ENCODE measurements around the gene FLT1.

The FLT1 gene

DNA sequence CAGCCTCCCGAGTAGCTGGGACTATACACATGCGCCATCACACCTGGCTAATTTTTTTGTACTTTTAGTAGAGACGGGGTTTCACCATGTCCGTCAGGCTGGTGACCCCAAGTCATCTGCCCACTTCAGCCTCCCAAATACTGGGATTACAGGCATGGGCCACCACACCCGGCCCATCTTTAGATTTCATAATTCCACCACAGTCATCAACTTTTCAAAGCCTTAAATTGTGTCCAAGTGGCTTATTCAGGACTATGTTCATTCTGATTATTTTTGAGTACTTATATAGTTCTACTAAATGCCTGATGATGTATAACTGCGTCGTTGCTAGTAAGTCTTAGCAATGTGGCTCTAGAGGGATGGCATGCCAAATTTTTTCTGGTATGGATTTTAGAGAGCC is 36.9 kb downstream of the FLT1 start:
- no peak overlapping the region for H3K4me3 ChIP-seq (replicated peaks; ENCODE audit: insufficient read depth, low read length)
- no peak overlapping the region for H3K27ac ChIP-seq (replicated peaks)
- no peak for DNase-seq (ENCODE audit: low read depth in 1 of 2, low spot score in 1 of 2)
- TF ChIP-seq, protein P1, sequence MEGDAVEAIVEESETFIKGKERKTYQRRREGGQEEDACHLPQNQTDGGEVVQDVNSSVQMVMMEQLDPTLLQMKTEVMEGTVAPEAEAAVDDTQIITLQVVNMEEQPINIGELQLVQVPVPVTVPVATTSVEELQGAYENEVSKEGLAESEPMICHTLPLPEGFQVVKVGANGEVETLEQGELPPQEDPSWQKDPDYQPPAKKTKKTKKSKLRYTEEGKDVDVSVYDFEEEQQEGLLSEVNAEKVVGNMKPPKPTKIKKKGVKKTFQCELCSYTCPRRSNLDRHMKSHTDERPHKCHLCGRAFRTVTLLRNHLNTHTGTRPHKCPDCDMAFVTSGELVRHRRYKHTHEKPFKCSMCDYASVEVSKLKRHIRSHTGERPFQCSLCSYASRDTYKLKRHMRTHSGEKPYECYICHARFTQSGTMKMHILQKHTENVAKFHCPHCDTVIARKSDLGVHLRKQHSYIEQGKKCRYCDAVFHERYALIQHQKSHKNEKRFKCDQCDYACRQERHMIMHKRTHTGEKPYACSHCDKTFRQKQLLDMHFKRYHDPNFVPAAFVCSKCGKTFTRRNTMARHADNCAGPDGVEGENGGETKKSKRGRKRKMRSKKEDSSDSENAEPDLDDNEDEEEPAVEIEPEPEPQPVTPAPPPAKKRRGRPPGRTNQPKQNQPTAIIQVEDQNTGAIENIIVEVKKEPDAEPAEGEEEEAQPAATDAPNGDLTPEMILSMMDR (IDR thresholded peaks at IDR 0.05; ENCODE audit: insufficient read depth, low read length), result no peak
- TF ChIP-seq, protein P2, sequence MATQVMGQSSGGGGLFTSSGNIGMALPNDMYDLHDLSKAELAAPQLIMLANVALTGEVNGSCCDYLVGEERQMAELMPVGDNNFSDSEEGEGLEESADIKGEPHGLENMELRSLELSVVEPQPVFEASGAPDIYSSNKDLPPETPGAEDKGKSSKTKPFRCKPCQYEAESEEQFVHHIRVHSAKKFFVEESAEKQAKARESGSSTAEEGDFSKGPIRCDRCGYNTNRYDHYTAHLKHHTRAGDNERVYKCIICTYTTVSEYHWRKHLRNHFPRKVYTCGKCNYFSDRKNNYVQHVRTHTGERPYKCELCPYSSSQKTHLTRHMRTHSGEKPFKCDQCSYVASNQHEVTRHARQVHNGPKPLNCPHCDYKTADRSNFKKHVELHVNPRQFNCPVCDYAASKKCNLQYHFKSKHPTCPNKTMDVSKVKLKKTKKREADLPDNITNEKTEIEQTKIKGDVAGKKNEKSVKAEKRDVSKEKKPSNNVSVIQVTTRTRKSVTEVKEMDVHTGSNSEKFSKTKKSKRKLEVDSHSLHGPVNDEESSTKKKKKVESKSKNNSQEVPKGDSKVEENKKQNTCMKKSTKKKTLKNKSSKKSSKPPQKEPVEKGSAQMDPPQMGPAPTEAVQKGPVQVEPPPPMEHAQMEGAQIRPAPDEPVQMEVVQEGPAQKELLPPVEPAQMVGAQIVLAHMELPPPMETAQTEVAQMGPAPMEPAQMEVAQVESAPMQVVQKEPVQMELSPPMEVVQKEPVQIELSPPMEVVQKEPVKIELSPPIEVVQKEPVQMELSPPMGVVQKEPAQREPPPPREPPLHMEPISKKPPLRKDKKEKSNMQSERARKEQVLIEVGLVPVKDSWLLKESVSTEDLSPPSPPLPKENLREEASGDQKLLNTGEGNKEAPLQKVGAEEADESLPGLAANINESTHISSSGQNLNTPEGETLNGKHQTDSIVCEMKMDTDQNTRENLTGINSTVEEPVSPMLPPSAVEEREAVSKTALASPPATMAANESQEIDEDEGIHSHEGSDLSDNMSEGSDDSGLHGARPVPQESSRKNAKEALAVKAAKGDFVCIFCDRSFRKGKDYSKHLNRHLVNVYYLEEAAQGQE (IDR thresholded peaks at IDR 0.05; ENCODE audit: insufficient replicate concordance, low read depth), result no peak
- no peak for TF ChIP-seq GABPA (IDR thresholded peaks at IDR 0.05; ENCODE audit: low read depth)
- no peak for TF ChIP-seq POLR2AphosphoS5 (IDR thresholded peaks at IDR 0.05; ENCODE audit: low read depth)
- TF ChIP-seq SPI1 (IDR thresholded peaks at IDR 0.05; ENCODE audit: borderline replicate concordance, low read depth), result no peak
- H3K27me3 ChIP-seq (ENCODE audit: insufficient read depth, poor library complexity, severe bottlenecking), result peaks cover 14% of the 10 kb centered on the region

DNA sequence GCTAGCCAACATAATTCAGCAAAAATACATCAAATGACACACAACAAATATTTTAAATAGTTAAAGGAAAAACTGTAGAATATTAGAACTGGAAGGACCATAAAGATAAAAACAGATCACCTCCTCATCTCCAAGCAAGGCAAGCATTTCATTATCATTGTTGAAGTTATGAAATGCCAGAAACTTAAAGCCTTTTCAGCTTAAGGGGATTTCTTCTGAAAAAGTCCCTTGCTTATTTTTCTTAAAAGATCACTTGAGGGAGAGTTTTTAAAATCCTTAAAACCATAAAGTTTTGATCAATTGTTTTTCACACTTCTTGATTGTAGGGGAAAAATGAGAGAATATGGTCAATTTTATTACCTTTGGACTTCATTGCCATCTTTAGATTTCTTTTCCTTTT is 37.4 kb downstream of the FLT1 start:
- H3K4me3 ChIP-seq (replicated peaks; ENCODE audit: insufficient read depth, low read length), result no peak overlapping the region

DNA sequence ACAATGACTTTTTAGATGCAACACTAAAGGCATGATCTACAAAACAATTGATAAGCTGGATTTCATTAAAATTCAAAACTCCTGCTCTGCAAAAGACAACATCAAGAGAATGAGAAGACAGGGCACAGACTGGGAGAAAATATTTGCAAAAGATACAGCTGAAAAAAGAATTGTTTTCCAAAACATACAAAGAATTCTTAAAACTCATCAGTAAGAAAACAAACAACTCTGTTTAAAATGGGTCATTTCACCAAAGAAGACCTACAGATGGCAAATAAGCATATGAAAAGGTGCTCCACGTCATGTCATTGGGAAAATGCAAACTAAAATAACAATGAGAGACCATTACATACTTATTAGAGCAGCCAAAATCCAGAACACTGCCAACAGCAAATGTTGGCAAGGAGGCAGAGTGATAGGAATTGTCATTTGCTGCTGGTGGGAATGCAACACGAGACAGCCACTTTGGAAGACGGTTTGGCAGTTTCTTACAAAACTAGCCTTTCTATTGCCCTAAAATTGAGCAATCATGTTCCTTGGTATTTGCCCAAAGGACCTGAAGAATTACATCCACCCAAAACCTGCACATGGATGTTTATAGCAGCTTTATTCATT is 39.2 kb downstream of the FLT1 start:
- DNase-seq (ENCODE audit: low read depth in 1 of 2, low spot score in 1 of 2), result no peak
- Histone ChIP-seq H3K4me3 (replicated peaks; ENCODE audit: insufficient read depth, low read length) (no peak overlapping the region), H3K27ac (replicated peaks) (no peak overlapping the region), H3K27me3 (ENCODE audit: insufficient read depth, poor library complexity, severe bottlenecking) (peaks cover 14% of the 10 kb centered on the region)
- no peak for TF ChIP-seq POLR2AphosphoS5 (IDR thresholded peaks at IDR 0.05; ENCODE audit: low read depth)
- TF ChIP-seq SPI1 (IDR thresholded peaks at IDR 0.05; ENCODE audit: borderline replicate concordance, low read depth), result no peak
- TF ChIP-seq, protein P2 (IDR thresholded peaks at IDR 0.05; ENCODE audit: insufficient replicate concordance, low read depth), result no peak
- TF ChIP-seq GABPA (IDR thresholded peaks at IDR 0.05; ENCODE audit: low read depth), result no peak
- TF ChIP-seq, protein P1 (IDR thresholded peaks at IDR 0.05; ENCODE audit: insufficient read depth, low read length), result no peak

More for the DNA sequence above, 37.4 kb downstream of the FLT1 start:
- DNase-seq (ENCODE audit: low read depth in 1 of 2, low spot score in 1 of 2), result no peak
- TF ChIP-seq POLR2AphosphoS5 (IDR thresholded peaks at IDR 0.05; ENCODE audit: low read depth), result no peak
- TF ChIP-seq, protein P1 (IDR thresholded peaks at IDR 0.05; ENCODE audit: insufficient read depth, low read length), result no peak
- TF ChIP-seq, protein P2 (IDR thresholded peaks at IDR 0.05; ENCODE audit: insufficient replicate concordance, low read depth), result no peak
- TF ChIP-seq GABPA (IDR thresholded peaks at IDR 0.05; ENCODE audit: low read depth), result no peak
- no peak for TF ChIP-seq SPI1 (IDR thresholded peaks at IDR 0.05; ENCODE audit: borderline replicate concordance, low read depth)
- H3K27ac ChIP-seq (replicated peaks), result no peak overlapping the region
- peaks cover 14% of the 10 kb centered on the region for H3K27me3 ChIP-seq (ENCODE audit: insufficient read depth, poor library complexity, severe bottlenecking)

Data from HL-60 (cell line).